IPS-18c (cell line): ENCODE measurements around the gene TRMU.

Experiments
- H3K4me3 ChIP-seq: 2 replicates; pipeline ENCODE4 v1.7.0; 2013; ENCODE audit warnings: low read depth, mild to moderate bottlenecking, low read length, moderate library complexity; ENCODE audit not compliant: insufficient read depth
- H3K9me3 ChIP-seq: one replicate; pipeline ENCODE4 v1.6.1; 2013; ENCODE audit warnings: mild to moderate bottlenecking, low read length, moderate library complexity; ENCODE audit not compliant: control insufficient read depth, insufficient read depth

TRMU gene, protein sequence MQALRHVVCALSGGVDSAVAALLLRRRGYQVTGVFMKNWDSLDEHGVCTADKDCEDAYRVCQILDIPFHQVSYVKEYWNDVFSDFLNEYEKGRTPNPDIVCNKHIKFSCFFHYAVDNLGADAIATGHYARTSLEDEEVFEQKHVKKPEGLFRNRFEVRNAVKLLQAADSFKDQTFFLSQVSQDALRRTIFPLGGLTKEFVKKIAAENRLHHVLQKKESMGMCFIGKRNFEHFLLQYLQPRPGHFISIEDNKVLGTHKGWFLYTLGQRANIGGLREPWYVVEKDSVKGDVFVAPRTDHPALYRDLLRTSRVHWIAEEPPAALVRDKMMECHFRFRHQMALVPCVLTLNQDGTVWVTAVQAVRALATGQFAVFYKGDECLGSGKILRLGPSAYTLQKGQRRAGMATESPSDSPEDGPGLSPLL

GRCh38 chr22:46335201-46336118 lies at the start of gene TRMU:
Gene TRMU, plus strand, starts transcription at chr22:46335714. Its CDS starts 51 bp downstream, at chr22:46335765.
- Histone ChIP-seq H3K4me3 (peak within 1 kb of the TSS; percentile 90), H3K9me3 (no peaks in the 10 kb centered on the region)

- no peak overlapping the region for H3K4me3 ChIP-seq
- H3K9me3 ChIP-seq, result no peaks in the 10 kb centered on the region
Observed at GRCh38 chr22:46286006-46286405, 49.5 kb upstream of the TRMU start.

DNA sequence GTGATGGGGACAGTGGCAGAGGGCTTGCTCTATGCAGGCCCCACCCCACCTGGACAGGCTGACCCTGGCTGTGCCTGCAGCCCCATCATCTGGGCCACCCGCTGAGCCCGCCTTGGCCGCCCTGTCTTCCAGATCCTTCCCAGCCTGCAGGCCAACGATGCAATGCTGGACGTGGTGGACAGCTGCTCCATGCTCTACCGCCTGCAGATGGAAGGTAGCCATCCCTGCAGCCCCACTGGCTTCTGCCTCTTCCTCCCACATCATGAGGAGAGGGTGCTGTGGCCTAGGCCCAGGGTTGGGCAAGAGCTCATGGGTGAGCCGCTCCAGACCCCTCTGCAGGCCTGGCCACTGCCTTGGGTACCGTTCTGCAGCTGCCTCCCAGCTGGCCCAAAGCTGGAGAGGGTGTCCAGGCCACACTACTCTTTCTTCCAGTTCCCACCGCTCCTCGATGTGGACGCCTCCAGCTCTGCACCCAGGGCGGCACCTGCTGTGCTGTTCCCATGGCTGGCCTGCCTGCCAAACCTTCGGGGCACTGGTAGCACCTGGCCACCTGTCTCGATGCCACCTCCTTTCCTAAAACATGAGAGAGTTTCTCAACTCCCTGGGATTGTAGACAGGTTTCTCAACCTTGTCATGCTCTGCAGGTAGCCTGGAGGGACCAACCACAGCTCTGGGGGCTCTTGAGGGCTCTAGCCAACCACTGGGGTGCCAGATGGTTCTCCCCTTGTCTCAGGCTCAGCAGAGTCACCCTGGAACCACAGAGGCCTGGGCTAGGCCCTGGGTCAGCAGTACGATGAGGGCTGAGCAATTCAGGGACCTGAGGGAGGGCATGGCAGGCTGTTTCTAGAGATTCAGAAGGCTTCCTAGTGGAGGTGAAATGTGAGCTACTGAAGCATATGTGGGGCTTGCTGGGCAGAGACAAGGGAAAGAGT lies 48.3 kb upstream of the TRMU start:
- H3K9me3 ChIP-seq, result no peaks in the 10 kb centered on the region
- no peak overlapping the region for H3K4me3 ChIP-seq

- Histone ChIP-seq H3K9me3 (no peaks in the 10 kb centered on the region), H3K4me3 (no peak overlapping the region)
Observed at GRCh38 chr22:46287873-46288751, 47.4 kb upstream of the TRMU start.

DNA sequence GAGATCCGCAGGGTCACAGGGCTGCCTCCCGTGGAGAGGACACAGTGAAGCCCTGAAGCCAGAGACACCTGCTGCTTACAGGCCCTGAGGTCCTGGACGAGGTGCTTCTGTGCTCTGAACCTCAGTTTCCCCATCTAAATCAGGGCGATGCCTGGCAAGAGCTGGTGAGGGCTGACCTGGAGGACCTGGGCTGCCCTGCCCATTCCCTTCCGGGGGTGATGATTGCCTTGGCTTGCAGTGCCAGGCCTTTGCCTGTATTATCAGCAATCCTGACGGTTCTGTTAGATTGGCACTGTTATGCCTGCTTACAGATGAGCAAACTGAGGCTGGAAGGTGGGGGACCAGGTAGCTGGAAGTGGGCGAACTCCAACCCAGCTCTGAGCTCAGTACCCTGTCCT lies 46.7 kb upstream of the TRMU start:
- Histone ChIP-seq H3K9me3 (no peaks in the 10 kb centered on the region), H3K4me3 (no peak overlapping the region)

- H3K4me3 ChIP-seq, result no peak overlapping the region
- H3K9me3 ChIP-seq, result no peaks in the 10 kb centered on the region
Observed at GRCh38 chr22:46289244-46289891, 46.1 kb upstream of the TRMU start.

- H3K9me3 ChIP-seq, result no peaks in the 10 kb centered on the region
- H3K4me3 ChIP-seq, result no peak overlapping the region
Observed at GRCh38 chr22:46290121-46290842, 45.2 kb upstream of the TRMU start.

GRCh38 chr22:46290843-46291785 lies 44.4 kb upstream of the TRMU start:
- H3K9me3 ChIP-seq, result no peaks in the 10 kb centered on the region
- H3K4me3 ChIP-seq, result no peak overlapping the region

DNA sequence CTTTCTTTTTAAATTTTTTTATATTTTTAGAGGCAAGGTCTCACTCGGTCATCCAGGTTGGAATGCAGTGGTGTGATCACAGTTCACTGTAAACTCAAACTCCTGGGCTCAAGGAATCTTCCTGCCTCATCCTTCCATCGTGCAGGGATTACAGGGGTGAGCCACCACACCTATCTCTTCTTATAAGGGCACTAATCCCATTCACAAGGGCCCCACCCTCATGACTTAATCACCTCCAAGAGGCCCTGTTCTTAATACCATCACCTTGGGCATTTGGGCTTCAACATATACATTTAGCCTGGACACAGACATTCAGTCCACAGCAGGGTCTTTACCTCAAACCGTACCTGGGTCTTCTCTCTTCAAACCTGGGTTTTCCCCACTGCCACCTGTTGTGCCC lies 43.3 kb upstream of the TRMU start:
- Histone ChIP-seq H3K4me3 (no peak overlapping the region), H3K9me3 (no peaks in the 10 kb centered on the region)

GRCh38 chr22:46292732-46293131 lies 42.8 kb upstream of the TRMU start:
- H3K4me3 ChIP-seq, result no peak overlapping the region
- H3K9me3 ChIP-seq, result no peaks in the 10 kb centered on the region

- Histone ChIP-seq H3K4me3 (no peak overlapping the region), H3K9me3 (no peaks in the 10 kb centered on the region)
Observed at GRCh38 chr22:46293577-46294260, 41.8 kb upstream of the TRMU start.

- no peaks in the 10 kb centered on the region for H3K9me3 ChIP-seq
Observed at GRCh38 chr22:46294784-46295183, 40.7 kb upstream of the TRMU start.

DNA sequence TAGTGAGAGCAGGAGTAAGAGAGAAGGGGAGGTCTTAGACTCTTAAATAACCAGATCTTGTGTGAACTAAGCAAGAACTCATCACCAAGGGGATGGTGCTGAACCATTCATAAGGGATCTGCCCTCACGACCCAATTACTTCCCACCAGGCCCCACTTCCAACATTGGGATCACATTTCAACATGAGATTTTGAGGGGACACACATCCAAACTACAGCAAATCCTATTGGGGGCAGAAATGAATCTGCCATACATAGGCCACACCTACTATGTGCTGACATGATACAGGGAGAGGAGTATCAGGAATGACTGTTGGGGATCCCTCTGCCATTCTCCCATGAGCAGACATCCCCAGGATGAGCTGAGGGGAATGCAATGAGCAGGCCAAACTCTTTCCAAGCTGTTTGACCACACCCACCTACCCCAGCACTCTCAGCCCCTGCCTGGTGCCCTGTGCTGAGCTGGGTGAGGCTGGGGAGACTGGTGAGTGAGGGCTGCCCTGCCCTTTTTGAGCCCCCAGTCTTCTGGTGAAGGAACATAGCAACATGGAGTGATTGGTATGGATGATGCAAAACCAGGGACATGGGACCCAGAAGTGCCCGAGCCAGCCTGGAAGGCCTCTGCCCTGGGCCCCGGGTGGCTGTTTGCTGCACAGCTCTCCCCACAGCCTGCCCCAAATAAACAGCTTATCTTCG lies 40.1 kb upstream of the TRMU start:
- Histone ChIP-seq H3K9me3 (no peaks in the 10 kb centered on the region), H3K4me3 (peak overlapping the region; percentile 96)

More at GRCh38 chr22:46294784-46295183, 40.7 kb upstream of the TRMU start:
- H3K4me3 ChIP-seq, result no peak overlapping the region
